LHCN-M2 (cell line): ENCODE data around the gene SLPI. TPM values are rescaled to one million over a fixed set of nuclear protein-coding genes. Genes with fewer than 3 reads are reported as not detected.

Source experiments
- DNase-seq: peaks from one replicate; pipeline ENCODE4 v3.0.0-alpha.2; 2012; ENCODE audit warnings: low read depth
- total RNA-seq: library from RNA; depleted of rRNA; stranded (reverse); fragments of >200 nt; gene quantifications from 2 replicates; pipeline ENCODE4 v1.2.3, GENCODE V29; 2014

SLPI gene
- total RNA-seq, 1 experiment from 2014 or later, result not detected

- DNase-seq, result no peak
These were observed 21.0 kb upstream of the SLPI start for GRCh38 chr20:45275338-45275737.

GRCh38 chr20:45269754-45270270 lies 15.4 kb upstream of the SLPI start:
- DNase-seq, result no peak

DNA sequence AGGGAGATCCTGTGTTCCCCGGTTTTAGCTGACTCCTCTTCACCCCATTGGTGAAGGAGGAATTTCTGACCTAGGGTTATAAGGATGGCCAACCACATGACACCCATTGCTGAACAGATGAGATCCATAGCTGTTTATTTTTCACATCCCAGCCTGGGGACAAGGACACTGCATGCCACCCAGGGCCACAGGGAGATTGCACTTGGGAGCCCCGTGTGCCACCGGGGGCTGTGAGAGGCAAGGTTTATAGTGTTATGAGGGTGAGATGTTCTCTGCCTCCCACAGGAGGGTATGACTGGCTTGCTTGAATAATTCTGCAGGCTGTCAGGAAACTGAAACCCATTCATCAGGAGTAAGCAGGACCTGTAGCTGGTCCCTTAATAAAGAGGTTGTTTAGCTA lies 14.7 kb upstream of the SLPI start:
- no peak for DNase-seq

DNA sequence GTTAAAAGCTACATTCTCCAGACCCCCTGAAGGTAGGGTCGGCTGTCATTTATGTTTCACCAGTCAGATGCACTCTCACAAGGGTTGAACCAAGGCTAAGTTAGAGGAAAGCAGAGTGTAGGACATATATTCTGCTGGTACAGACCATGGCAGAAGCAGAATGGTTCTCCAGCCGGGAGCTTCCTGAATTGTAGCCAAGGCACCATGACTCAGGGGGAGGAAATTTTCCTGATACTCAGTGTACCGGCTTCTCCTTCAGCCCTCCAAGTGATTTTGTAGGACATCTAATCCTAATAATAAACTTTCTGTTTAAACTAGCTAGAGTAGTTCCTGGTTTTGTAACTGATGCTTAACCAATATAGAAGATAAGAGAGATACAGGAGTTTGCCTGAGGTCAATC lies 14.2 kb upstream of the SLPI start:
- DNase-seq, result no peak

DNA sequence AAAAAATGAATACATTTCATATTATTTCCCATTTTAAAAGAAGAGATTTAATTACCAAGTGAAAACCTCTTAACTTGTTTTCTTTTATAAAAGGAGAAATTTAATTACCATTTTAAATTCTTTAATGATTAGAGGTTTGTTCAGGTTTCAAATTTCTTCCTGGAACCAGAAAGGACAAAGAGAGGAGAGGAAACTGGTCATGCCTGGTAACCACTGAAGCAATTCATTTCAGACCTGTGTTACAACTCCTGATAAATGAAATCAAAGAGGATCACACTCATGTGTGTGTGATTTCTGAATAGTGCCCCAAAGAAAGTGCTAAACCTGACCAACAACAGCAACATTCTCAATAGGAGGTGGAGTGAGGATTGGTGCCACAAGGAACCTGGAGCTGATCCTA lies 12.6 kb upstream of the SLPI start:
- DNase-seq, result no peak

DNA sequence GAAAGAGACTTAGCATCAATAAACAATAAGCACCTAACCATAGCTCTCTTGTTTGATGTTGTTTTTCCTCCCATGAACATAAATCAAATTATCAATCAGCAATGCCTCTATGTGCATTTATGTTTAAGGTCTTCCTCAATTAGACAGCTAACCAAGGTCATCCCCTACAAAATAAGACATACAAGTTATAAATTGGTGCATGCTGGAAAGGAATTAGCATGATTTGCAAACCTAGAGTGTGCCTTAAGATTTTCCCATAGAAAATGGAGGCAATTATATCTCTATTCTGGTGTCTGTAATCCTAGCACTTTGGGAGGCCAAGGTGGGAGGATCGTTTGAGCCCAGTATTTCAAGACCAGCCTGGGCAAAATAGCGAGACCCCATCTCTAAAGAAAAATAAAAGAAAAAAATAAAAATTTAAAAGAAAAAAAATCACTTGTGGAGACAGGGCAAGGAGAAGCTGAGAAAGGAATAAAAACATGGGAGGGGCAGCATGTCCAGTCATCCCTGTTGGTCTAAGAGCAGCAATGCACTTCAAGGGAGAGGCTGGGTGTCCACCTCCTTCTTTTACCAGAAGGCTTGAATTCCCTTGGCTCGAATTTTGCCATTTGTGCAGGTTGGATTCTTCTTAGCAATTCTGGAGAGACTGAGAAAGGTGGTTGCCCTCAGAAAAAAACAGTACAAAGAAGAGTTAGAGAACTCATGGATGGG lies 9.3 kb upstream of the SLPI start:
- DNase-seq, result no peak

- no peak for DNase-seq
These were observed 4.3 kb upstream of the SLPI start for GRCh38 chr20:45258664-45259063.

DNA sequence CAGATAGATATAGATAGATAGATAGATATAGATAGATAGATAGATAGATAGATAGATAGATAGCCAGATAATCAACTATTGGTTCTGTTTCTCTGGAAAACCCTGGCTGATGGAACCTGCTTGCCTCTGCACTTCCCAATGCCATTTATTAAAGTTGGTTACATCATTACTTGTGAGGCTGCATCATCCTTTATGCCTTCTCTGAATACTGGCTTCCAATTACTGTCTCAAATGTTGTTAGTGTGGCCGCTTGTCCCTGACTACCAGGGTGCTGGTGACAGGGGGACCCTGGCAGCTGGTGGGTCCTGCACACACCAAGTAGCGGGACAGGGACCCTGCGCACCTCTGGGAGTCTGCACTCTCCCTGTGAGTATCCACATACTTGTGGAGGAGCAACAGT lies 3.9 kb upstream of the SLPI start:
- no peak for DNase-seq

DNA sequence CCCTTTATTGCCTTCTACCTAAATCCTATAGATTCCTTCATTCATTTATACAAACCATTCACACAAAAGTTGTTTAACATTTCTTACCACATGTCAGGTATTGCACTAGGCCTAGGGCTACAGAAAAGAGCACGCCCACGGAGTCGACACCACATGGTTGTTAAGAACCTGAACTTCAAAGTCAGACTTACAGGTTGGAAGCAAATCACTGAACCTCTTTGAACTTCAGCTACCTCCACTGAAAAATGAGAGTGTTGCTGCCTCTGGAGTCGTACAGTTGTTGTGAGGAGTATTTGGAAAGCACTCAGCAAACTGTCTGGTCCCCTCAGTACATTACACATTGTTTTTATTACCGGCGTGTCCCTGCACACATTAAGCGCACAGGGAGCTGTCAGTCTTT lies 3.3 kb upstream of the SLPI start:
- DNase-seq, result no peak

GRCh38 chr20:45257161-45257560 lies 2.8 kb upstream of the SLPI start:
- DNase-seq, result no peak

- DNase-seq, result no peak
These were observed 1.1 kb downstream of the SLPI start for GRCh38 chr20:45253261-45253660.

DNA sequence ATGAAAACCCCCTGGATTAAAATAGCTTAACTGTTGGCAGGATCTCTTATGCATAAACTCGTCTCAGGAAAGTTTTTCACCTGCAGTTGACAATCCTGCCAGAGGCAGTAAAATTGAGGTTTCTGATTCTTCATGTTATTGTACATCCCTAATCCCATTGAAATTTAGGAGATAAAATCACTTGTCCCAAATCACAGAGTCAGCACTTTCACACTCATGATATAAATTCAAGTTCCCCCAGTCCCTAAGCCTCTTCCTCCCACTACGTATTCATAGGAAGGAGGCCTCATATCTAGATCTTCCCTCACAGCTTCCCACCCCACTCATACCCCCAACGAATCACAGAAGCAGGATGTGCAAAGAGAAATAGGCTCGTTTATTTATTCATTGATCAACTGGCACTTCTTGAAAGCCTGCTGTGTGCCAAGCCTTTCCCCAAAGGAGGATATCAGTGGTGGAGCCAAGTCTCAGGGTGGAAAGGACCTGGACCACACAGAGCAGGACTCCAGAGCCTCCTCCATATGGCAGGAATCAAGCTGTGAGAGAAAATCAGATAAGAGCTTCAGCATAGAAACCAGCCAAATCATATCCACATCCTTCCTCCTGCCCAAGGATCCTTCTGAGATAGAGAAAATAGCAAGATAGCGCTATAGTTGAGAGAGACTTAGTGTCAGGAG lies 2.3 kb downstream of the SLPI start:
- no peak for DNase-seq

DNA sequence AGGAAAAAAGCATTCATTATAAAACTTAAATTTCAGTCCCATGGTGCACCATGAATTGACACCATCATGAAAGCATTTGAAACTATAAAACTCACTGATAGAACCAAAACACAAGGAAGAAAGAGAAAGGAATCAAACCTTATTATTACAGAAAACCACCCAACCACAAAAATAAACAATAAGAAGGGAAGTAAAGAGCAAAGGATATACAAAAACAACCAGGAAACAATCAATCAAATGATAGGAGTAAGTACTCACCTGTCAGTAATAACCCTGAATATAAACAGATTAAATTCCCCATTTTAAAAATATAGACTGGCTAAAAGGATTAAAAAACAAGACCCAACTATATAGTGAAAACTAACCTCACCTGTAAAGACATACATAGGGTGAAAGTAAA lies 5.8 kb downstream of the SLPI start:
- DNase-seq, result no peak

DNA sequence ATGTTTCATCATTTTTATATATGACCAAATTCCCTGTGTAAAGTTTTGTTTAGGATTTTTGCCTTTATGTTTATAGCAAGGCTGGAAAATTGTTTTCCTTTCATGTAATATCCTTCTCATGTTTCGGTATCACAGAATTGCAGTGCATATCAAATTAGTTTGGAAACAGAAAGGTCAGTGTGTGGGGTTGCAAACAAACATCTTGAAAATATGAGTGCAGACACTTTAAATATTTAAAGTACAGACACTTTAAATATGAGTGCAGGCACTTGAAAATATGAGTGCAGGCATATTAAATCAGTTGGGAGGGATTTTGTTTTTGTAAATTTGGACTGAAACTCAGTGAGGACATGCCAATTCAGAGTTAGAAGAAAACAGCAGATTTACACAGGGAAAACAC lies 6.5 kb downstream of the SLPI start:
- DNase-seq, result no peak

- DNase-seq, result no peak
These were observed 8.3 kb downstream of the SLPI start for GRCh38 chr20:45246109-45246508.

GRCh38 chr20:45238139-45238538 lies 16.2 kb downstream of the SLPI start:
- DNase-seq, result no peak

DNA sequence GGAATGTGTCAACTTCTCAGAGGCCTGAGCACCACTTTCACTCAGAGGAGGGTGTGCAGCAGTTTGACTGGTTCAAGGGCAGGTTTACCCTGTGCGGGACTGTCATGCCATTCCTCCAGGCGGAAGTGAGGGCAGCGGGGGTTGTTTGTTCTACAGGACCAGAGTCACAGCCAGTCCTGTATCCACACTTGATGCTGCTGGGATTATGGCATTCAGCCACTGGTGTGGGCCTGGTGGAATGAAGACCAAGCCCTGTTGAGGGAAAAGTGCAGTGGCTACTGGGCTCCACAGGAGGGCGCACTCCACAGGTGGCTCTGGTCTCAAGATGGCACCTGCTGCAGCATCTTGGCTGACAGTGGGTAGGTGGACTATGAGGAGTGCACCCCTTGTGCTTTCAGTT lies 18.4 kb downstream of the SLPI start:
- no peak for DNase-seq

DNA sequence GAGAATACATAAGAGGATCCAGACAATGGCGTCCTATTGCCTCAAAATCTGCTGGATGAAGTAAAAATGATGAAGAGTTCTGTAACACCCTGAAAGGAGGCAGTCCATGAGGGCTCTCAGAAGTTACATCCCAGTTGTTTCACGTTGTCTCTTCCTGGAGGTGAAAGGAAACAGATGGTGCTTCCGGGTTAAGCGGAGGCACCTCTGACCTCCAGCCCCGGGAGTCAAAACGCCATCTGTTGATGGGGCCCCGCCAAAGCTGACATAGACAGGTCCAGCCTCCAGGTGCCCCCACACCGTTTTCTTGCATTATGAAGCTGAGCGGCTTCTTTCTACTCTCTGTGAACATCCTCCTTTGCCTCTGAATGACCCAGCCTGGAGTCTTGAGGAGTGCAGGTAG lies 23.7 kb downstream of the SLPI start:
- DNase-seq, result no peak

DNA sequence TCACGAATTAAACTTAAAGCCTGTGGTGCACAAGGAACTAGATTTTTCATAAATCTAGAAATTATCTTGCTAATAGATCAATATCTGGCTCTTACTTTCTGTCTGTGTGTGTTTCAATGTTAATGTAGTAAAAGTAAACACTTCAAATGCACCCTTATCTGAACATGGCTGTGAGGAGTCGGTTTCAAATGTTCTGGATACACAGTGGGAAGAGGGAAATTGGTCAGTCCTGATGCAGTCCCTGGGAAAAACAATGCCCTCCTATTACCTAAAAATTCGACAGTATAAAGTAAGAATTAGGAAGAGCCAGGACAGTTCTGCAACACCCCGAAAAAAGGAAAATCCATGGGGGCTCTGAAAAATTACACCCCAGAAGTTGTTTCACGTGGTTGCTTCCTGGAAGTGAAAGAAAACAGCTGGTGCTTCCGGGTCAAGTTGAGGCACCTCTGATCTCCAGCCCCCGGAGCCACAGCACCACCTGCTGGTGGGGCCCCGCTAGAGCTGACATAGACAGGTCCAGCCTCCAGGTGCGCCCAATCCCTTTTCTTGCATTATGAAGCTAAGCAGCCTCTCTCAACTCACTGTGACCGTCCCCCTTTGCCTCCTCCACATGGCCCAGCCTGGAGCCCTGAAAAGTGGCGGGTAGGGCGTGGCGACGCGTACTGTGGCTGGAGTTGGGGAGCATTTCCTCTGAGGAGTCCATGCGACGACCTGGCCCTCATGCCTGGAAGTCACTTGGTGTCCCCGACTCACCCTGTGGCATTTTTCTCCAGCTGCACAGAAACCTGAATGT lies 24.9 kb downstream of the SLPI start:
- peak; percentile 11 for DNase-seq

DNA sequence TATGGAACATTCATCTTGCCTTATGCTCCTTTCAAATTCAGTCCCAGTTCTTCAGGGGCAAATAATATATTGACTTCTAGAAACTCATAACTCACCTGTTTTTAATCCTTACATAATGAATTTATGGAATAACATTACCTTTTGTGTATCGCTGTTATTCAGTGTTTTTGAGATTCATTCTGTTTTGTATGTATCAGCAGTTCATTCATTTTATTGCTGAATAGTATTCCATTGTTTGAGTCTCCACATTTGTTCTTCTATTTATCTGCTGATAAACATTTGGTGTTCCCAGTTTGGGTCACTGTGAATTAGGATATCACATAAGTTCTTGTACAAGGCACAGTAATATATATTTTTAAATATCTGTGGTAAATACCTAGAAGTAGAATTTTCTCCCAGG lies 28.1 kb downstream of the SLPI start:
- no peak for DNase-seq

DNA sequence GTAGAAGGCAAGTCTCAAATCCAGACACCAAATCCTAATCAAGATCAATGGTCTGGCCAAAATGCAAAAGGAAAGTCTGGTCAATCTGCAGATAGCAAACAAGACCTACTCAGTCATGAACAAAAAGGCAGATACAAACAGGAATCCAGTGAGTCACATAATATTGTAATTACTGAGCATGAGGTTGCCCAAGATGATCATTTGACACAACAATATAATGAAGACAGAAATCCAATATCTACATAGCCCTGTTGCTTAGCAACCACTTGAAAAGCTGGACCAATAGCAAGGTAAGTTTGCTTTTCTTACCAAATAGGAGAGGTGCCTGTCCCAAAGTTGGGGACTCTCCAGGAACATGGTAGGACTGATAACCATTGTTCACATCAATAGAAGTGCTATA lies 31.2 kb downstream of the SLPI start:
- DNase-seq, result no peak

- no peak for DNase-seq
These were observed 33.3 kb downstream of the SLPI start, which contains the start of gene SEMG2 for GRCh38 chr20:45221076-45221475. TSS of gene SEMG2 (plus strand) at chr20:45221373. CDS start at chr20:45221390, 17 bp downstream.
